GM12865 (cell line): Measurements from ENCODE around the gene CRISP1.
"Not testable (repeated sequence)": the region's sequence is repeated elsewhere in the genome, so short reads cannot be mapped to it uniquely, and the experiment has no call there.

ENCODE experiments used
- DNase-seq: peaks from one replicate; pipeline ENCODE4 v3.0.0; 2010; ENCODE audit warnings: low read depth
- H3K4me3 ChIP-seq: 2 replicates; pipeline ENCODE4 v1.5.1; 2011; ENCODE audit warnings: mild to moderate bottlenecking, low read depth, low read length, control low read depth
- TF ChIP-seq, protein P1 (sequence below): IDR thresholded peaks from 2 replicates; pipeline ENCODE4 v1.5.1; 2011; ENCODE audit warnings: low read length, control low read depth, low read depth, inconsistent platforms; ENCODE audit not compliant: insufficient read depth; ENCODE audit errors: missing control alignments

CRISP1 gene

DNA sequence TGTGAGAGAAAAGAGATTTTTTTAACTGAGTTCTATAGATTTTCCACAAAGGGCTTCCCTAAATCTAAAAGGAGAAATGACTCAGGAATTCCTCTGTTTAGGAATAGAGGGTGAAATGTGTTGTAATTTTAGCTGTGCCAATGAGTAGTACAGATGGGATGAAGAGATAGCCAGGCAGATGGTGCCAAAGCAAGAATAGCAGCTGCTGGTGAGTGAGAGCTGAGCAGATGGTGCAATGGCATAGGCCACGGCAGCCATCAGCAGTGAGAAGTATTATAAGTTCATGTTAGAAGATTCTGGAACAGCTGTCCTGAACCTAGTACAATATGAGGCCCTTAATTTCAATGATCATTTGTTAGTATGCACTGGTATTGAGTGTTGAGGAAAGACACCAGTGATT, 40.2 kb upstream of the CRISP1 start:
- TF ChIP-seq, protein P1, sequence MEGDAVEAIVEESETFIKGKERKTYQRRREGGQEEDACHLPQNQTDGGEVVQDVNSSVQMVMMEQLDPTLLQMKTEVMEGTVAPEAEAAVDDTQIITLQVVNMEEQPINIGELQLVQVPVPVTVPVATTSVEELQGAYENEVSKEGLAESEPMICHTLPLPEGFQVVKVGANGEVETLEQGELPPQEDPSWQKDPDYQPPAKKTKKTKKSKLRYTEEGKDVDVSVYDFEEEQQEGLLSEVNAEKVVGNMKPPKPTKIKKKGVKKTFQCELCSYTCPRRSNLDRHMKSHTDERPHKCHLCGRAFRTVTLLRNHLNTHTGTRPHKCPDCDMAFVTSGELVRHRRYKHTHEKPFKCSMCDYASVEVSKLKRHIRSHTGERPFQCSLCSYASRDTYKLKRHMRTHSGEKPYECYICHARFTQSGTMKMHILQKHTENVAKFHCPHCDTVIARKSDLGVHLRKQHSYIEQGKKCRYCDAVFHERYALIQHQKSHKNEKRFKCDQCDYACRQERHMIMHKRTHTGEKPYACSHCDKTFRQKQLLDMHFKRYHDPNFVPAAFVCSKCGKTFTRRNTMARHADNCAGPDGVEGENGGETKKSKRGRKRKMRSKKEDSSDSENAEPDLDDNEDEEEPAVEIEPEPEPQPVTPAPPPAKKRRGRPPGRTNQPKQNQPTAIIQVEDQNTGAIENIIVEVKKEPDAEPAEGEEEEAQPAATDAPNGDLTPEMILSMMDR = no peak
- no peak overlapping the region for H3K4me3 ChIP-seq
- DNase-seq = no peak

DNA sequence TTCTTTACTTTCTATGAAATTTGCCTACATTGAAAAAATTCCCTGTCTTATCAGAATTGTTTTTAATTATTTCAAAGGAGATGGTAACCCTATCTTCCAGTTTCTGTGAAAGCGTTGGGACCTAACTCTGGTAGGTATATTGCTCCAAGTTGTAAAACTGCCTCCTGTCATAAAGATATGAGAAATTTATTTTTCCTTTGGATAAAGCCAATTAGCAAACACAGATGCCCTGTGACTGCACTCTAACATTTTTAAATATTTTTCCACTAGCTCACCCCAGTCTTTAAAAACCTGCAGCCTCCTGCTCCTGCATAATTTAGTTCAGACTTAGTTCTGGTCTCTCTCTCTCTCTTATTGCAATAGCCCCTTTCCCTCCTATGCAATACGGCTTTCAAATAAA, 39.0 kb upstream of the CRISP1 start:
- TF ChIP-seq, protein P1 = no peak
- H3K4me3 ChIP-seq = no peak overlapping the region
- DNase-seq = no peak

DNA sequence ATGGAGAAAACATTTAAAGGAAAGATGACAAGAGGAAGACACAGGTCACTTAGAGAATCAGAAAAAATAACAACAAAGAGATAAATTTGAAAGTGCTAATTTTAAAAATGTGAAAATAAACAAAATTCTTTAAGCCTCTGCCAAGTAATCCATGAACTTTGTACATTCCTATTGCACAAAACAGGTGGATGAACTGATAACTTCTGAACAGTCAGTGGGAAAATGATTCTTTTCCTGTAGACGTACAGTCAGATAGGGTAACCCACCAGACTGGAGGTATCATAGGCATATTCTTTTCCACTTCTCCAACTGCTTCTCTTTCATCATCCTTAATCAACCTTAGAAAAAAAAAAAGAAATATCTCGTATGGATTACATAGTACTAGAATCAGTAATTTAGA, 36.5 kb upstream of the CRISP1 start:
- TF ChIP-seq, protein P1 = no peak
- DNase-seq = no peak
- no peak overlapping the region for H3K4me3 ChIP-seq

DNA sequence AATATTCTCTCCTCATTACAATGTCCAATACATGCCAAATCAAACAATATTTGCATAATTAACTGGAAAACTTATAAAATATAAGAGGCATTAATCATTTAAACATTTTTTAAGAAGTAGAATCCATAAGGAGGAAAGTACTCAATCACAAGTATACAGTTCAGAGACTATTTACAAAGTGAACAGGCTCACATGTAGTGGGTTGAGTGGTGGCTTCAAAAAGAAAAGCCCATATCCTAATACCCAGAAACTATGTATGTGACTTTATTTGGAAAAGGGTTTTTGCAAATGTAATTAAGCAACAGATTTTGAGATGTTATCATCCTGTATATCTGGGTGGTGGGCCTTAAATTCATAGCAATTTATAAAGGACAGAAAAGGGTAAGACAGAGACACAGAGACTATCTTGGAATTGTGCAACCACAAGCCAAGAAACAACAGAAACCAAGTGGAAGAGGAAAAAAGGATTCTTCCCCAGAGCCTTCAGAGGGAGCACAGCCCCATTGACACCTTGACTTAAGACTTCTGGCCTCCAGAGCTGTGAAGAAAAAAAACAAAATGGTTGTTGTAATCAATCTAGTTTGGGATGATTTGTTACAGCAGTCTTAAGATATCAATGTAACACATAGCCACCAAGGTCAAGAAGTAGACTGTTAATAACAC, 32.7 kb upstream of the CRISP1 start:
- TF ChIP-seq, protein P1 = no peak
- H3K4me3 ChIP-seq = no peak overlapping the region
- no peak for DNase-seq

DNA sequence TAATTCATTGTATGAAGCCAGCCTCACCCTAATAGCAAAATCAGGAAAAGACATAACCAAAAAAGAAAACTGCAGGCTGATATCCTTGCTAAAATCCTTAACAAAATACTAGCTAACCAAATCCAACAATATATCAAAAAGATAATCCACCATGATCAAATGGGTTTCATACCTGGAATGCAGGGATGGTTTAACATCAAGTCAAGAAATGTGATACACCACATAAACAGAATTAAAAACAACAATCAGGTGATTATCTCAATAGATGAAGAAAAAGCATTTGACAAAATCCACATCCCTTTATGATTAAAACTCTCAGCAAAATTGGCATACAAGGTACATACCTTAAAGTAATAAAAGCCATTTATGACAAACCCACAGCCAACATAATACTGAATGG, 29.2 kb upstream of the CRISP1 start:
- not testable (repeated sequence) for DNase-seq, H3K4me3 ChIP-seq

DNA sequence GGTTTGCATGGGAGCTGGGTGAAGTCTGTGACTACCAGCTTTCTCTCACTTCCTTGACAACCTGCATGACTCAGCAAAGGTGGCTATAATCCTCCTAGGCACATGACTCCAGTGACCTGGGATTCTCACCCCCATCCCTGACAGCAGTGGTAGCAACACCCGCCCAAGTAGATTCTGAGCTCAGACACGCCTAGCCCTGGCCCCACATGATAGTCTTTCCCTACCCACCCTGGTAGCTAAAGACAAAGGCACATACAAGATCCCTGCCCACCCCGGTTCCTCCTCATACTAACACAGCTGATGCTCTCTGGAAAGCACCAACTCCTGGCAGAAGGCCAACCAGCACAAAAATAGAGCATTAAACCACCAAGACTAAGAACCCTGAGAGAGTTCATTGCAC, 25.9 kb upstream of the CRISP1 start:
- TF ChIP-seq, protein P1 = no peak
- peak; percentile 7 for DNase-seq
- H3K4me3 ChIP-seq = no peak overlapping the region

DNA sequence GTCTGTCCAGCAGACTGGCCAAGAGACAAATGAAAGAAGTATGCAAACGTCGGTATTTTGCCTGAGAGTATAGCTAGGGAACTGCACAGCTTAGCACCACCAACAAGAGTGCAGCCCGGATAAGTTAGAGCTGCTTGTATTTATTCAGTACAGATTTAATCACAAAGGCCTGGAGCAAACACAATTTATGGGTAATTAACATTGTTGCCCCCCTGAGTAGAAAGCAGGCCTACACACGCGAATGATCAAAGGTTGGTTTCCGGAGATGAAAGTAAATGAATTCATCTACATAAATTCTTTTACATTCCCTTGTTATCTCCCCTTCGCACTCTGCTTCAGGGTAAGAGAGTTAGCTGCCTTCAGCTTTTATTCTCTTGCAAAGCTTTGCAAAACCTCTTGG, 24.7 kb upstream of the CRISP1 start:
- no peak for DNase-seq
- TF ChIP-seq, protein P1 = no peak
- no peak overlapping the region for H3K4me3 ChIP-seq
